Panc1 (cell line): ENCODE results near the gene PSMB7. TPM values are rescaled to one million over a fixed set of nuclear protein-coding genes. Genes with fewer than 3 reads are reported as not detected.

Experiments used
- ATAC-seq: fragments of 200-7000 bp; cut with Tn5 transposase; 2 replicates; pipeline ENCODE4 v1.9.1; 2020; ENCODE audit warnings: mild to moderate bottlenecking, moderate library complexity
- BruUV-seq: library from RNA; stranded (reverse); fragments of 400-500 nt; replicated peaks from 2 replicates; lab custom pipeline; 2021; lab: Mats Ljungman, UMichigan
- CTCF ChIA-PET: fragments of 300-600 bp; sonication (Branson Sonifier 250); formaldehyde crosslinking; loops from one replicate; lab custom pipeline; 2022; ENCODE audit warnings: antibody characterized with exemption; lab: Charles Lee
- POLR2A ChIA-PET: fragments of 300-600 bp; sonication (Branson Sonifier 250); formaldehyde crosslinking; loops from one replicate; lab custom pipeline; 2022; ENCODE audit warnings: antibody characterized with exemption; lab: Charles Lee
- DNase-seq: peaks from one replicate; pipeline ENCODE4 v3.0.0-alpha.2; 2010; ENCODE audit warnings: low read depth, low spot score
- H3K27ac ChIP-seq: 2 replicates; pipeline ENCODE4 v1.5.1; 2011; ENCODE audit warnings: mild to moderate bottlenecking, low read length, inconsistent platforms
- H3K27me3 ChIP-seq: fragments of 200-500 bp; sonication (Bioruptor generic); 2 replicates; pipeline ENCODE4 v1.6.0; 2014; ENCODE audit warnings: low read length, inconsistent platforms; ENCODE audit not compliant: control insufficient read depth, insufficient read depth
- H3K36me3 ChIP-seq: fragments of 200-500 bp; sonication (Bioruptor generic); 2 replicates; pipeline ENCODE4 v1.5.1; 2014; ENCODE audit warnings: inconsistent platforms, mild to moderate bottlenecking, low read length, moderate library complexity; ENCODE audit not compliant: control insufficient read depth, insufficient read depth
- H3K4me1 ChIP-seq: 2 replicates; pipeline ENCODE4 v1.5.1; 2011; ENCODE audit warnings: inconsistent platforms, mild to moderate bottlenecking, low read length, moderate library complexity; ENCODE audit not compliant: control insufficient read depth, insufficient read depth
- H3K4me3 ChIP-seq, 2 experiments: 2 replicates each; pipeline ENCODE4 v1.5.1; 2011 to 2012; ENCODE audit warnings: low read depth in 2 of 2, low read length in 2 of 2, mild to moderate bottlenecking in 2 of 2, inconsistent platforms in 1 of 2, moderate library complexity in 1 of 2
- H3K9me3 ChIP-seq: fragments of 200-500 bp; sonication (Bioruptor generic); 2 replicates; pipeline ENCODE4 v1.5.1; 2014; ENCODE audit warnings: low read depth, mild to moderate bottlenecking, inconsistent platforms, low read length, moderate library complexity; ENCODE audit not compliant: control insufficient read depth, insufficient read depth
- CTCF ChIP-seq: fragments of 450-650 bp; IDR thresholded peaks from 2 replicates; pipeline ENCODE4 v1.5.1; 2017; ENCODE audit warnings: mild to moderate bottlenecking
- POLR2AphosphoS5 ChIP-seq: IDR thresholded peaks from 2 replicates; pipeline ENCODE4 v1.6.1; 2012; ENCODE audit warnings: mild to moderate bottlenecking, low read depth, low read length, moderate library complexity
- REST ChIP-seq, 2 experiments: IDR thresholded peaks; 2 replicates each; pipeline ENCODE4 v1.6.1; 2011 to 2012; ENCODE audit warnings: low read depth in 2 of 2, control low read depth in 1 of 2, low read length in 1 of 2, mild to moderate bottlenecking in 1 of 2, moderate library complexity in 1 of 2; ENCODE audit not compliant: insufficient read depth in 1 of 2
- SIN3A ChIP-seq: IDR thresholded peaks from 2 replicates; pipeline ENCODE4 v1.6.1; 2012; ENCODE audit warnings: low read depth, mild to moderate bottlenecking, low read length, moderate library complexity, borderline replicate concordance; ENCODE audit not compliant: insufficient read depth
- TCF7L2 ChIP-seq: IDR thresholded peaks from 2 replicates; pipeline ENCODE4 v1.6.1; 2011; ENCODE audit warnings: mild to moderate bottlenecking, low read depth, low read length, inconsistent platforms
- in situ Hi-C: cut with HindIII; loops from 2 replicates; pipeline ENCODE4 v1.10.0; 2016; ENCODE audit warnings: low sequenced_read_pairs, low pct_unique_long_range_greater_than_20kb
- intact Hi-C: fragments of 100-400 bp; cut with micrococcal nuclease; formaldehyde crosslinking; loops from one replicate; pipeline ENCODE4 v1.10.0; 2022; ENCODE audit not compliant: unreplicated experiment
- total RNA-seq: library from RNA; stranded (reverse); gene quantifications from one replicate; pipeline ENCODE4 v1.2.1, GENCODE V29; 2021; ENCODE audit not compliant: unreplicated experiment

PSMB7 gene
- total RNA-seq, 1 experiment from 2014 or later: 167 TPM

- Histone ChIP-seq H3K36me3 (no peaks in the 10 kb centered on the region; the same call in none of the 2 replicates), H3K9me3 (no peaks in the 10 kb centered on the region), H3K27ac (no peak overlapping the region), H3K4me3 (no peak overlapping the region), H3K27me3 (no peaks in the 10 kb centered on the region), H3K4me1 (0 out of 2 replicates have a peak, but pooled peaks cover 3% of the 10 kb centered on the region)
- CTCF ChIA-PET: no interaction called here
- no peak for ATAC-seq
- BruUV-seq: no TSS peak
- DNase-seq: no peak
- intact Hi-C loops (no loop called here), in situ Hi-C loops (no loop called here)
- TF ChIP-seq REST (IDR thresholded peaks at IDR 0.05; ENCODE audit: insufficient read depth in 1 of 2, low read depth in 2 of 2, low read length in 1 of 2): no peak
- no peak for TF ChIP-seq CTCF
- TF ChIP-seq TCF7L2: no peak
- no peak for TF ChIP-seq POLR2AphosphoS5
- no peak for TF ChIP-seq SIN3A
- POLR2A ChIA-PET: interaction anchor here (0.6 kb wide), 1 partner anchor 132 kb away, joined by 4 read pairs; no protein-coding TSS in a partner anchor
Measured at GRCh38 chr9:124321416-124321815, 93.8 kb downstream of the PSMB7 start.

GRCh38 chr9:124320062-124320973, 94.9 kb downstream of the PSMB7 start:
- H3K27ac ChIP-seq: peak overlapping the region; percentile 66
- DNase-seq (peak; percentile 28), ATAC-seq (peak; percentile 91)
- H3K9me3 ChIP-seq: no peaks in the 10 kb centered on the region
- ChIA-PET CTCF (no interaction called here), POLR2A (no interaction called here)
- no TSS peak for BruUV-seq
- TF ChIP-seq CTCF (peak; percentile 87), TCF7L2 (no peak)
- H3K4me3 ChIP-seq: no peak overlapping the region
- H3K27me3 ChIP-seq: no peaks in the 10 kb centered on the region
- no peaks in the 10 kb centered on the region; the same call in none of the 2 replicates for H3K36me3 ChIP-seq
- in situ Hi-C loops (no loop called here), intact Hi-C loops (no loop called here)
- H3K4me1 ChIP-seq: 0 out of 2 replicates have a peak, but pooled peaks cover 3% of the 10 kb centered on the region
